Stimulated activated CD8-positive, alpha-beta memory T cell treated with anti-CD3 and anti-CD28 coated beads, Interleukin-15, amount 100 ng/mL, for 48 hours (primary cell): ENCODE data around the gene CD3D.

Experiments used
- DNase-seq, 2 donors: peaks; one replicate each; pipeline ENCODE4 v3.0.0-alpha.2; 2020; ENCODE audit warnings: low read depth in 2 of 2

The CD3D gene

GRCh38 chr11:118301600-118302195 is 40.8 kb downstream of the CD3D start:
- DNase-seq = no peak

- no peak for DNase-seq
Observed at GRCh38 chr11:118295815-118296454, 46.6 kb downstream of the CD3D start.

GRCh38 chr11:118295199-118295598 is 47.3 kb downstream of the CD3D start:
- DNase-seq = no peak

GRCh38 chr11:118294053-118294452 is 48.5 kb downstream of the CD3D start:
- DNase-seq = no peak

- no peak for DNase-seq
Observed at GRCh38 chr11:118291477-118292135, 50.9 kb downstream of the CD3D start.

- no peak for DNase-seq
Observed at GRCh38 chr11:118290923-118291322, 51.6 kb downstream of the CD3D start.

- no peak for DNase-seq
Observed at GRCh38 chr11:118289401-118289800, 53.1 kb downstream of the CD3D start.
